GM21717 (cell line): ENCODE measurements around the gene TCEAL7.
"Not testable (repeated sequence)": the region's sequence is repeated elsewhere in the genome, so short reads cannot be mapped to it uniquely, and the experiment has no call there.

Experiments
- ATAC-seq: cut with Tn5 transposase; IDR thresholded peaks from one replicate; pipeline ENCODE4 v1.9.1; 2021; ENCODE audit warnings: mild to moderate bottlenecking, moderate library complexity; ENCODE audit not compliant: unreplicated experiment

Gene TCEAL7

GRCh38 chrX:103329991-103330390 is at the start of gene TCEAL7:
TSS of gene TCEAL7 (plus strand) at chrX:103330239. CDS start at chrX:103331404, 1,165 bp downstream.
- no peak for ATAC-seq

GRCh38 chrX:103293118-103293517 is 36.9 kb upstream of the TCEAL7 start:
- ATAC-seq = no peak

GRCh38 chrX:103304705-103305104 is 25.3 kb upstream of the TCEAL7 start:
- ATAC-seq = no peak

GRCh38 chrX:103305666-103306065 is 24.4 kb upstream of the TCEAL7 start:
- ATAC-seq = not testable (repeated sequence)

- no peak for ATAC-seq
These were observed 20.0 kb upstream of the TCEAL7 start for GRCh38 chrX:103309860-103310554.

- ATAC-seq = peak; percentile 96
These were observed 19.3 kb upstream of the TCEAL7 start, which contains the start of gene BEX2 for GRCh38 chrX:103310555-103311398. TSS of gene BEX2 (minus strand) at chrX:103310990. CDS start at chrX:103309976, 1,014 bp downstream.

GRCh38 chrX:103311399-103311780 is 18.6 kb upstream of the TCEAL7 start:
- no peak for ATAC-seq

- ATAC-seq = no peak
These were observed 746 bp downstream of the TCEAL7 start for GRCh38 chrX:103330681-103331288.

- ATAC-seq = no peak
These were observed 8.6 kb downstream of the TCEAL7 start for GRCh38 chrX:103338663-103339062.

- peak; percentile 58 for ATAC-seq
These were observed 13.1 kb downstream of the TCEAL7 start for GRCh38 chrX:103343105-103343504.

- ATAC-seq = no peak
These were observed 14.6 kb downstream of the TCEAL7 start for GRCh38 chrX:103344606-103345005.

GRCh38 chrX:103347682-103348397 is 17.8 kb downstream of the TCEAL7 start:
- ATAC-seq = no peak

- ATAC-seq = no peak
These were observed 26.2 kb downstream of the TCEAL7 start, which contains the start of gene TCEAL9 for GRCh38 chrX:103356130-103356798. TSS of gene TCEAL9 (plus strand) at chrX:103356506. CDS start at chrX:103357685, 1,179 bp downstream.

- ATAC-seq = no peak
These were observed 26.8 kb downstream of the TCEAL7 start for GRCh38 chrX:103356858-103357257.

GRCh38 chrX:103357871-103358270 is 27.8 kb downstream of the TCEAL7 start:
- ATAC-seq = no peak

GRCh38 chrX:103359605-103360004 is 29.6 kb downstream of the TCEAL7 start:
- ATAC-seq = not testable (repeated sequence)

- no peak for ATAC-seq
These were observed 30.1 kb downstream of the TCEAL7 start for GRCh38 chrX:103360092-103360491.

GRCh38 chrX:103360916-103361315 is 30.9 kb downstream of the TCEAL7 start:
- no peak for ATAC-seq

- no peak for ATAC-seq
These were observed 31.8 kb downstream of the TCEAL7 start for GRCh38 chrX:103361798-103362197.

GRCh38 chrX:103362474-103362873 is 32.4 kb downstream of the TCEAL7 start:
- no peak for ATAC-seq
